CD1c-positive myeloid dendritic cell (primary cell): ENCODE data around the gene LDOC1.
A peak's percentile ranks its signal among the peaks of the same experiment; 100 is the strongest.
"Not testable (repeated sequence)": the region's sequence is repeated elsewhere in the genome, so short reads cannot be mapped to it uniquely, and the experiment has no call there.

Experiments
- DNase-seq: peaks from one replicate; pipeline ENCODE4 v3.0.0-alpha.2; 2016; ENCODE audit errors: extremely low spot score

The LDOC1 gene

GRCh38 chrX:141176586-141177451 is at the start of gene LDOC1:
TSS of gene LDOC1 (minus strand) at chrX:141177129. CDS start at chrX:141177021, 108 bp downstream.
- DNase-seq = peak; percentile 36

DNA sequence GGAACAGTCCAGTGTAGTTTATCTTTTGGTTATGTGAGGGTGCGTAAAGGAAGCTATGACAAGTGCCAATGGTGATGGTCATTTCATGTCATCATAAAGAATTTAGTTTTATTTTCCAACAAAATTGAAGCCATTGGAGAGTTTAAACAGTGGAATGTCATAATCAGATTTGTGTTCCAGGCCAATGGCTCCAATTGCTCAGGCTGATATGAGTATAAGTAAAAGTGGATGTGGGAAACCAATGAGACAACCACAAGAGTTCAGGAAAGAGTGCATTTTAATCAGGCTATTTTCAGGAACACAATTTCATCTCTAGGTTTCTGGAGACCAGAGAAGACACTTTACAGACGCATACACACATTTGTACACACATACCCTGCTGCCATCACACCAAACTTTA is 44.7 kb upstream of the LDOC1 start:
- no peak for DNase-seq

GRCh38 chrX:141220342-141221008 is 43.5 kb upstream of the LDOC1 start:
- no peak for DNase-seq

DNA sequence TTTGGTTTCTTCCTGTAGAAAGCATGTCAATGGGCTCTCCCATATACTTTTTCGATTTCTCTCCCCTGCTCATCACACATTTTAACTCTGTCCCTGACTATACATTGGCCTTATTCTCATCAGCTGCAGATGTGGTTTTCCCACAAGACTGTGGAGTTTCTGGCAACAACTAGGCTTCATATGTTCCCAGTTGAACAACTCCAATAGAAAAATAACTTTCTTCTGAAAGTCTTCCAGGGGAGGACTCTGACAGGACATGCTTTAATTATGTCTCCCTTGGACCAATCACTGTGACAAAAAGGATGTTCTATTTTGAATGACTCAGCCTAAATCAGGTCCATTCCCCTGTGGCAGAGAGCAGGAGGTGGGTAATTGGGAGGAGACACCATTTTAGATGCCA is 37.3 kb upstream of the LDOC1 start:
- no peak for DNase-seq

DNA sequence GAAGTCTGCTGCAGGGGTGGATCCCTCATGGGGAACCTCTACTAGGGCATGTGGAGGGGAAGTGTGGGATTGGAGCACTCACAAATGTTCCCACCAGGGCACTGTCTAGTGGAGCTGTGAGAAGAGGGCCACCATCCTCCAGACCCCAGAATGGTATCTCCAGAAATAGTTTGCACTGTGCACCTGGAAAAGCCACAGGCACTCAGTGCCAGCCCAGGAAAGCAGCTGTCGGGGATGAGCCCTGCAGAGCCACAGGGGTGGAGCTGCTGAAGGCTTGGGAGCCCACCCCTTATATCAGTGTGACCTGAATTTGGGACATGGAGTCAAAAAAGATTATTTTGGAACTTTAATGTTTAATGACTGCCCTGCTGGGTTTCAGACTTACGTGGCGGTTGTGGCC is 25.0 kb upstream of the LDOC1 start:
- no peak for DNase-seq

GRCh38 chrX:141188573-141188972 is 11.6 kb upstream of the LDOC1 start:
- not testable (repeated sequence) for DNase-seq

DNA sequence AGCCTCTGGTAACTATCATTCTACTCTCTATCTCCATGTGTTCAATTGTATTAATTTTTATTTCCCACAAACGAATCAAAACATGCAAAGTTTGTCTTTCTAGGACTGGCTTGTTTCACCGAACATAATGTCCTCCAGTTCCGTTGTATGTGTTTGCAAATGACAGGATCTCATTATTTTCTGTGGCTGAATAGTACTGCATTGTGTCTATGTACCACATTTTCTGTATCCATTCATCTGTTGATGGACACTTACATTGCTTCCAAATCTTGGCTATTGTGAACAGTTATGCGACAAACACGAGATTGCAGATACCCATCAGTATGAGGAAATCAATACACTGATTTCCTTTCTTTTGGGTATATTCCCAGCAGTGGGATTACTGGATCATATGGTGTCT is 8.4 kb upstream of the LDOC1 start:
- DNase-seq = no peak

- no peak for DNase-seq
Observed at GRCh38 chrX:141183000-141183399, 6.1 kb upstream of the LDOC1 start.

DNA sequence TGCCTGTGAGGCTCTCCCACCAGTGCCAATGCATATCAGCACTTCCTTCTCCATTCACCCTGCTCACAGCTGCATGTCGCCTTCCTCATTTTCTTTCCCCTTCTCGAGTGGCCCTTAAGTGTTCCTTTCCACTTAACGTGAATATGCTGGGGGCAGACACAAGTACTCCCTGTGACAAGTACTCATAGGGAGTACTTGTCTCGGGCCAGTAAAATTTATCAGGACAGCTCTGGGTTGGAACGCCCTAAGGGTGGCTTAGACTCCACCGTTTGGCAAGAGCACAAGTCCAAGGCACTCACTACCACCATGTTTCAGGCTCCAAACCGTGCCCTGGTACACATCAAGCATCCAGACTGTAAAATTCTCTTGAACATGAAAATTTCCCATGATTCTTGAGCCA is 3.9 kb upstream of the LDOC1 start:
- no peak for DNase-seq

DNA sequence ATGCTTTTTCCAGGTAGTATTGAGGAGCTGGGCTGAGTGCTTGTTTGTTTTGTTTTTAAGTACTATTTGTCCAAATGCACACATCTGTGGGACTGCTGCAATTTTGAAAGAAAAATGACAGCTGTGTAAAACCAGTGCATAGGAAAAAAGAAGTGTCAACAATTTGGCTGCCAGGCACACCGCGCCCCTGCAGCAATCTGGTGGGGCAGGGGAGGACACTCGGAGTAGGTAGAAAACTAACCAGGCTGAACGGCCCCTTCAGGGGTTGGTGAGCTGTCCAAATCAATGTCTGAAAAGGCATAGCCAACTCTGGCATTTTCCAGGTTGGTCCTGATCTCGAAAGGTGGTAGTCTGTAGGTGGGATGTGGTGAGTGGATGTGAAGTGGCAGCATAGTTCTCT is 1.1 kb downstream of the LDOC1 start:
- no peak for DNase-seq

GRCh38 chrX:141164406-141164805 is 12.5 kb downstream of the LDOC1 start:
- no peak for DNase-seq

- DNase-seq = no peak
Observed at GRCh38 chrX:141158084-141158483, 18.8 kb downstream of the LDOC1 start.

DNA sequence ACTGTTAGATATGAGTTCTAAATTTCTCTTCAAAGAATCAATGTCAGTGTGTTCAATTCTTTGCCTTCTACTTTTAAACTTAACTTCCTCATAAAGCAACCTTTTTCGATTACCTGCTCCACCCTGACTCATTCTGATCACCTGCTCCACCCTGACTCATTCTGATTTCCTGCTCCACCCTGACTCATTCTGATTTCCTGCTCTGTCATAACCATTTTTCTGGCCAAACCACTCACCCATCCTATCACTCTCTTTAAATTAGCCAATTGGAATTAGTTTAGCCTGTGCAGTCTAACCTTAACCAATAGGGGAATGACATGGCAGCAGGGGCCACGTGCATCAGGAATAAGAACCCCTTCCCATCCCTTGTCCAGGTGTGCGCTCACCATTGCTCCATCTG is 21.7 kb downstream of the LDOC1 start:
- DNase-seq = not testable (repeated sequence)

DNA sequence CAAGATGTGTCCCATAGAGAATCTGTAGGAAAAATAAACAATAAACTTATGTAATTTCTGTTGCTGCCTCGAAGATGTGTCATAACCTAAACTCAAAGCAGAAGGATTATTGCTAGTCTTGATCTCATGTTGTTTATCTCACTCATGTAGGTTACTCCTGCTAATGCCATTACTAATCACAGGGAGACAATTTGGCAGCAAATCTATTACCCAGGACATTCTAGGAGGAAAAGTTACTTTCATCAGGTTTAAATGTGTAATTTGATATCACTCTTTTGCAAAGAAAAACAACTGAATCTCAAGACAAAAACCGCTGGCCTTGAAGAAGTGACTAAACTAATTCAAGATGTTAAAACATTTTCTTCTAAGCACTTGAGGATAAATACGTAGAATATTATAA is 34.0 kb downstream of the LDOC1 start:
- no peak for DNase-seq

GRCh38 chrX:141133272-141133671 is 43.7 kb downstream of the LDOC1 start:
- DNase-seq = no peak

DNA sequence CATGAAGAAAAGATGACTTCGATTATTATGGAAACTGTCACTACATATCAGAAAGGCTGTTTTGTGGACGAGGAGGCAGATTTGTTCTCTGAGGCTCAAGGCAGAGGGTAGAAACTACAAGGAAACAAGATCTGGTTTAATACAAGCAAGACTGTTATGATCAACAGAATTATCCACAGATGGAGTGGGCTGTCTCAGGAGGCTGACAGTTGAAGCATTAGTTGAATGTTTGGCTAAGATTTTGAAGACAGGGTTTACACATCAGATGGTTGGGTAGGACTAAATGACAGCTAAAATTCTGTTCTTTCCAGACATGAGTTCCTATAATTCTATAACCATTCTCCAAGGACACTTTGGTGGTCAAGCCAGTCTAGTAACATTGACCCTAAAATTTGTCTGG is 49.8 kb downstream of the LDOC1 start:
- DNase-seq = no peak
